ENCODE data around the gene TMEM202. TPM values are rescaled to one million over a fixed set of nuclear protein-coding genes. Genes with fewer than 3 reads are reported as not detected.

TMEM202 gene
- total and polyA plus RNA-seq, 2 of the 4 experiments (the other 2 are of a cell fraction), result not detected

DNA sequence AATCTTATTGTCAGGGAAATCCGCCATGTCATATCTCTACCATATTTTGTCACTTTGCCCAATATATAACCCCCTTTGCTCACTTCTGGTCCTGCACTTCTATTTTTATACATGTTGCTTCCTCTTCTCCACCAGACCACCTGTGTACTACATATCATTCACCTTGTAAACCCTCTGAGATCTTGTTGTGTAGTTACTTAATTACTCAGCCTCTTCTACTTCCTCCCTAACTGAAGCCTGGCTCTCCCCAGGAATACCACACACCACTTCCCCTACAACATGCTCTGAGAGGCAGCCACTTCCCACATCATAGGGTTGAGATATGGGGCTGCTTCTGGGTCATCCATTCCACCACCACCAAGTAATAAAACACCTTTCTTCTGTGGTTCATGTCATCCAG lies 32.3 kb upstream of the TMEM202 start:
- Histone ChIP-seq H2BK120ac (ENCODE audit: low read depth, low read length) (no peak overlapping the region), H3K4ac (ENCODE audit: low read depth, low read length) (no peak overlapping the region), H3K18ac (ENCODE audit: low read depth, low read length) (no peak overlapping the region), H2AK9ac (replicated peaks; ENCODE audit: low read depth, low read length, poor library complexity) (no peak overlapping the region), H3K4me2 (ENCODE audit: low read depth, low read length) (no peak overlapping the region), H4K5ac (ENCODE audit: low read depth, low read length) (no peak overlapping the region), H3K56ac (ENCODE audit: extremely low read depth, insufficient read depth, low read length) (no peak overlapping the region), H2BK20ac (ENCODE audit: low read depth, low read length) (no peak overlapping the region), H4K8ac (ENCODE audit: low read depth in 2 of 2, low read length in 2 of 2) (no peak overlapping the region), H2BK15ac (ENCODE audit: low read depth, low read length) (no peak overlapping the region), H3K9me1 (ENCODE audit: insufficient read depth, low read length) (peaks cover 3% of the 10 kb centered on the region; the same call in 1 of the 2 replicates), H3K27me3 (ENCODE audit: control insufficient read depth, insufficient read depth, low read length) (no peaks in the 10 kb centered on the region), H3K4me3 (ENCODE audit: insufficient read depth, low read depth, low read length) (no peak overlapping the region), H3K79me1 (ENCODE audit: low read depth in 1 of 2, low read length in 2 of 2) (peaks cover 19 to 52% of the 10 kb centered on the region in 2 experiments), H3K27ac (ENCODE audit: insufficient read depth, low read length) (no peak overlapping the region), H3K9ac (ENCODE audit: low read depth, low read length) (no peak overlapping the region), H3K23ac (ENCODE audit: low read depth, low read length) (no peak overlapping the region), H3K9me3 (ENCODE audit: control insufficient read depth, insufficient read depth, low read length) (no peaks in the 10 kb centered on the region), H3K4me1 (ENCODE audit: control insufficient read depth, insufficient read depth, low read length) (no peaks in the 10 kb centered on the region), H3K14ac (replicated peaks; ENCODE audit: low read depth, low read length) (no peak overlapping the region), H2AK5ac (ENCODE audit: low read depth, low read length) (no peak overlapping the region), H3K36me3 (ENCODE audit: control insufficient read depth, insufficient read depth, low read length) (no peaks in the 10 kb centered on the region; the same call in 1 of the 2 replicates), H4K91ac (ENCODE audit: insufficient read depth, low read depth, low read length) (no peak overlapping the region), H2AFZ (replicated peaks; ENCODE audit: low read length, poor library complexity) (no peak overlapping the region), H4K20me1 (ENCODE audit: insufficient read depth, low read length) (peaks cover 19% of the 10 kb centered on the region; the same call in 1 of the 2 replicates), H2BK5ac (ENCODE audit: low read depth, low read length, poor library complexity, severe bottlenecking) (no peak overlapping the region)
- TF ChIP-seq, protein P1, sequence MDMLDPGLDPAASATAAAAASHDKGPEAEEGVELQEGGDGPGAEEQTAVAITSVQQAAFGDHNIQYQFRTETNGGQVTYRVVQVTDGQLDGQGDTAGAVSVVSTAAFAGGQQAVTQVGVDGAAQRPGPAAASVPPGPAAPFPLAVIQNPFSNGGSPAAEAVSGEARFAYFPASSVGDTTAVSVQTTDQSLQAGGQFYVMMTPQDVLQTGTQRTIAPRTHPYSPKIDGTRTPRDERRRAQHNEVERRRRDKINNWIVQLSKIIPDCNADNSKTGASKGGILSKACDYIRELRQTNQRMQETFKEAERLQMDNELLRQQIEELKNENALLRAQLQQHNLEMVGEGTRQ (IDR thresholded peaks at IDR 0.05; ENCODE audit: low read depth, low read length), result no peak
- no peak for TF ChIP-seq RFX5 (IDR thresholded peaks at IDR 0.05; ENCODE audit: low read depth, low read length)
- TF ChIP-seq BHLHE40 (IDR thresholded peaks at IDR 0.05; ENCODE audit: low read depth, low read length), result no peak
- no peak for TF ChIP-seq MXI1 (IDR thresholded peaks at IDR 0.05; ENCODE audit: borderline replicate concordance, low read depth, low read length)
- no peak for TF ChIP-seq POLR2A (IDR thresholded peaks at IDR 0.05; ENCODE audit: low read depth, low read length)
- TF ChIP-seq CHD1 (IDR thresholded peaks at IDR 0.05; ENCODE audit: low read depth, low read length), result no peak
- TF ChIP-seq MAZ (IDR thresholded peaks at IDR 0.05; ENCODE audit: borderline replicate concordance, low read depth, low read length), result no peak
- no peak for TF ChIP-seq RCOR1 (IDR thresholded peaks at IDR 0.05; ENCODE audit: insufficient replicate concordance, low read length)
- no peak for TF ChIP-seq FOS (IDR thresholded peaks at IDR 0.05; ENCODE audit: low read depth, low read length)
- no peak for TF ChIP-seq SMC3 (IDR thresholded peaks at IDR 0.05; ENCODE audit: low read depth, low read length)
- TF ChIP-seq RAD21 (IDR thresholded peaks at IDR 0.05; ENCODE audit: low read length), result no peak
- ChIA-PET POLR2A (ENCODE audit: unreplicated experiment) (interaction anchor here (0.6 kb wide), 1 partner anchor 174 kb away, joined by 16 read pairs; no protein-coding TSS in a partner anchor), CTCF (no interaction called here)
- dilution Hi-C loops (cut with HindIII; ENCODE audit: low sequenced_read_pairs, unreplicated experiment) (no loop called here), in situ Hi-C loops (cut with MboI; ENCODE audit: low sequenced_read_pairs) (no loop called here), intact Hi-C loops (cut with micrococcal nuclease) (no loop called here)
- no peak for DNase-seq
- BruUV-seq (replicated peaks), result no TSS peak
- no peak for ATAC-seq (ENCODE audit: low read depth)
- no CpG with 5 or more reads among the region's 1 CpG for WGBS, 2 experiments (ENCODE audit: extremely low coverage in 2 of 2, insufficient read length in 1 of 2)
